Neural progenitor cell (in vitro differentiated cells): Measurements from ENCODE around the gene MAGEA11. TPM values are rescaled to one million over a fixed set of nuclear protein-coding genes. Genes with fewer than 3 reads are reported as not detected.
"Not testable (repeated sequence)": the region's sequence is repeated elsewhere in the genome, so short reads cannot be mapped to it uniquely, and the experiment has no call there.

ENCODE experiments used
- DNase-seq: peaks from one replicate; pipeline ENCODE4 v3.0.0-alpha.2; 2016; ENCODE audit warnings: low spot score
- H2AFZ ChIP-seq: fragments of 200-600 bp; sonication (generic); replicated peaks from 2 replicates; pipeline ENCODE4 v1.6.1; 2016; ENCODE audit warnings: antibody characterized with exemption
- H3F3A ChIP-seq: fragments of 200-600 bp; sonication (generic); 2 replicates; pipeline ENCODE4 v1.6.1; 2016; ENCODE audit warnings: antibody characterized with exemption, low read depth
- H3K27ac ChIP-seq: fragments of 200-600 bp; sonication (generic); 2 replicates; pipeline ENCODE4 v1.5.1; 2016; ENCODE audit warnings: mild to moderate bottlenecking
- H3K27me3 ChIP-seq: fragments of 200-600 bp; sonication (generic); 2 replicates; pipeline ENCODE4 v1.6.1; 2016; ENCODE audit warnings: mild to moderate bottlenecking, moderate library complexity
- H3K36me3 ChIP-seq: fragments of 200-600 bp; sonication (generic); 2 replicates; pipeline ENCODE4 v1.5.1; 2016
- H3K4me1 ChIP-seq: fragments of 200-600 bp; sonication (generic); 2 replicates; pipeline ENCODE4 v1.6.1; 2016; ENCODE audit warnings: mixed run types
- H3K4me2 ChIP-seq: fragments of 200-600 bp; sonication (generic); 2 replicates; pipeline ENCODE4 v1.6.1; 2016
- H3K4me3 ChIP-seq: fragments of 200-600 bp; sonication (generic); 2 replicates; pipeline ENCODE4 v1.5.1; 2016
- H3K79me2 ChIP-seq: fragments of 200-600 bp; sonication (generic); 2 replicates; pipeline ENCODE4 v1.6.1; 2016; ENCODE audit warnings: low read depth
- H3K9ac ChIP-seq: fragments of 200-600 bp; sonication (generic); 2 replicates; pipeline ENCODE4 v1.6.1; 2016
- H3K9me3 ChIP-seq: fragments of 200-600 bp; sonication (generic); 2 replicates; pipeline ENCODE4 v1.5.1; 2016; ENCODE audit warnings: low read depth
- H4K20me1 ChIP-seq: fragments of 200-600 bp; sonication (generic); 2 replicates; pipeline ENCODE4 v1.6.1; 2016; ENCODE audit warnings: low read depth
- H3K27ac Mint-ChIP-seq: 3 replicates; pipeline ENCODE4 v1.8.0; 2021; ENCODE audit warnings: mixed read lengths
- H3K27me3 Mint-ChIP-seq: 2 replicates; pipeline ENCODE4 v1.8.0; 2022; ENCODE audit warnings: low read depth, mild to moderate bottlenecking, inconsistent platforms, moderate library complexity, mixed read lengths; ENCODE audit not compliant: insufficient read depth
- H3K36me3 Mint-ChIP-seq: 3 replicates; pipeline ENCODE4 v1.8.0; 2021; ENCODE audit warnings: mixed read lengths
- H3K4me1 Mint-ChIP-seq: 3 replicates; pipeline ENCODE4 v1.8.0; 2021; ENCODE audit warnings: mixed read lengths
- H3K4me3 Mint-ChIP-seq: 3 replicates; pipeline ENCODE4 v1.8.0; 2021; ENCODE audit warnings: mild to moderate bottlenecking, moderate library complexity, mixed read lengths
- H3K9me3 Mint-ChIP-seq: 3 replicates; pipeline ENCODE4 v1.8.0; 2020; ENCODE audit warnings: mixed read lengths
- CTCF ChIP-seq: fragments of 200-600 bp; sonication (generic); IDR thresholded peaks from 2 replicates; pipeline ENCODE4 v1.5.1; 2017; ENCODE audit warnings: antibody characterized with exemption, mild to moderate bottlenecking
- EZH2 ChIP-seq: fragments of 200-600 bp; sonication (generic); IDR thresholded peaks from 2 replicates; pipeline ENCODE4 v1.6.1; 2017; ENCODE audit warnings: antibody characterized with exemption, mild to moderate bottlenecking, moderate library complexity
- EZH2phosphoT487 ChIP-seq: fragments of 200-600 bp; sonication (generic); IDR thresholded peaks from 2 replicates; pipeline ENCODE4 v1.6.1; 2017; ENCODE audit warnings: antibody characterized with exemption
- total RNA-seq: library from RNA; depleted of rRNA; stranded (reverse); fragments of >200 nt; gene quantifications from 2 replicates; pipeline ENCODE4 v1.2.3, GENCODE V29; 2015; ENCODE audit warnings: low replicate concordance

The MAGEA11 gene
- total RNA-seq, 1 donor from 2014 or later = not detected

DNA sequence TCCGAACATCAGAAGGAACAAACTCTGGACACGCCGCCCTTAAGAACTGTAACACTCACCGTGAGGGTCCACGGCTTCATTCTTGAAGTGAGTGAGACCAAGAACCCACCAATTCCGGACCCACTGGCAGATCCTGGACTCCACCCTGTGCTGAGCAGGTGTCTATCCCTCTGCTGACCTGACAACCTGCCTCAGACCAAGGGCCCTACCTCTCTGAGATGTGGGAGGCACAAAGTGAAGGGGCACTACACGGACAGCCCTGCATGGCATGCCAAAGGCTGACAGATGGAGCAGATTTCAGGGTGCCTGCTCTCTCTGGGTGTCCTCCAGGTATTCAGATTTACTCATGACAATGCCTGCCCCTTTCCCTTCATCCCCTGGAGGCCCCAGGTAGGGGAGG, 48.0 kb downstream of the MAGEA11 start:
- no peak overlapping the region for H3K27ac Mint-ChIP-seq
- Histone ChIP-seq H3K27ac (no peak overlapping the region), H3K4me3 (no peak overlapping the region), H2AFZ (no peak overlapping the region), H3K4me1 (no peaks in the 10 kb centered on the region), H3K4me2 (no peak overlapping the region), H4K20me1 (no peaks in the 10 kb centered on the region), H3K79me2 (no peaks in the 10 kb centered on the region), H3K9ac (no peak overlapping the region), H3K27me3 (no peaks in the 10 kb centered on the region), H3K9me3 (no peaks in the 10 kb centered on the region), H3K36me3 (no peaks in the 10 kb centered on the region), H3F3A (no peaks in the 10 kb centered on the region)
- TF ChIP-seq EZH2phosphoT487 = no peak
- no peak for TF ChIP-seq CTCF
- no peak for TF ChIP-seq EZH2
- no peak overlapping the region for H3K4me3 Mint-ChIP-seq
- peaks cover 7% of the 10 kb centered on the region for H3K27me3 Mint-ChIP-seq
- DNase-seq = no peak
- no peaks in the 10 kb centered on the region for H3K36me3 Mint-ChIP-seq
- peaks cover 11% of the 10 kb centered on the region for H3K9me3 Mint-ChIP-seq
- H3K4me1 Mint-ChIP-seq = no peaks in the 10 kb centered on the region

DNA sequence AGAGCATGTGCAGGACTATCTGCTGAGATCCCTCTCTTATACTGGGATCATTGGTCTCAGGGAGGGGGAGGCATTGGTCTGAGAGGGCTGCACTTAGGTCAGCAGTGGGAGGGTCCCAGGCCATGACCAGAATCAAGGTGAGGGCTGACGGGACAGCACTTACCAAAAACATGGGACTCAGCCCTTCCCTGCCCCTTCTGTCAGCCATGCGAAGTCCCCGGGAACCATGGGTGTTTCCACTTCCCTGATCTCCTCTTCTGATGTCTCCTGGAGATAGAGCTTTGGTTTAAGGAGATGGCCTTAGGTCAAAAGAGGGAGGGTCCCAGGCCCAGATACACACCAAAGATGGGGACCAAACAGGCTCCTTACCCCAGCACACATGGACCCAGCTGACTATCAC, 49.1 kb downstream of the MAGEA11 start:
- H3K4me1 Mint-ChIP-seq = no peaks in the 10 kb centered on the region
- H4K20me1 ChIP-seq = no peaks in the 10 kb centered on the region
- H3K4me2 ChIP-seq = no peak overlapping the region
- TF ChIP-seq EZH2 (no peak), EZH2phosphoT487 (no peak), CTCF (no peak)
- H2AFZ ChIP-seq = no peak overlapping the region
- no peak for DNase-seq
- no peak overlapping the region for H3K27ac ChIP-seq
- no peaks in the 10 kb centered on the region for H3K36me3 Mint-ChIP-seq
- H3K4me3 ChIP-seq = no peak overlapping the region
- H3K27me3 Mint-ChIP-seq = peaks cover 7% of the 10 kb centered on the region
- no peak overlapping the region for H3K9ac ChIP-seq
- no peaks in the 10 kb centered on the region for H3K4me1 ChIP-seq
- H3K36me3 ChIP-seq = no peaks in the 10 kb centered on the region
- H3K79me2 ChIP-seq = no peaks in the 10 kb centered on the region
- no peak overlapping the region for H3K27ac Mint-ChIP-seq
- no peaks in the 10 kb centered on the region for H3F3A ChIP-seq
- H3K4me3 Mint-ChIP-seq = no peak overlapping the region
- H3K9me3 Mint-ChIP-seq = peaks cover 11% of the 10 kb centered on the region
- H3K27me3 ChIP-seq = no peaks in the 10 kb centered on the region
- H3K9me3 ChIP-seq = no peaks in the 10 kb centered on the region

- H3K9ac ChIP-seq, H2AFZ ChIP-seq, H4K20me1 ChIP-seq, DNase-seq, H3F3A ChIP-seq, H3K27me3 Mint-ChIP-seq, H3K79me2 ChIP-seq, H3K9me3 ChIP-seq, H3K4me3 Mint-ChIP-seq, H3K36me3 Mint-ChIP-seq, H3K4me2 ChIP-seq, H3K4me1 Mint-ChIP-seq, H3K36me3 ChIP-seq, H3K4me3 ChIP-seq, H3K27ac ChIP-seq, H3K27me3 ChIP-seq, H3K27ac Mint-ChIP-seq, H3K4me1 ChIP-seq: not testable (repeated sequence)
- H3K9me3 Mint-ChIP-seq = peaks cover 11% of the 10 kb centered on the region
These were observed 50.2 kb downstream of the MAGEA11 start for GRCh38 chrX:149761858-149762674.
